SK-N-SH (cell line): ENCODE measurements around the gene TTC7B. TPM values are rescaled to one million over a fixed set of nuclear protein-coding genes. Genes with fewer than 3 reads are reported as not detected.

ENCODE experiments used
- CTCF ChIA-PET: fragments of 300-600, 350-600 bp; formaldehyde crosslinking; extraction: SDS; loops from one replicate; lab custom pipeline; 2021; lab: Yijun Ruan, JAX
- POLR2A ChIA-PET: fragments of 350-600 bp; sonication (Branson Sonifier 250); formaldehyde crosslinking; extraction: SDS; loops from one replicate; lab custom pipeline; 2020; ENCODE audit warnings: antibody characterized with exemption, inconsistent platforms; lab: Yijun Ruan, JAX
- DNase-seq: peaks from one replicate; pipeline ENCODE4 v3.0.0; 2012
- H2AFZ ChIP-seq: fragments of 200-600 bp; sonication (generic); 2 replicates; pipeline ENCODE4 v1.8.1; 2016; ENCODE audit warnings: antibody characterized with exemption, mild to moderate bottlenecking, low read depth
- H3F3A ChIP-seq: fragments of 200-600 bp; sonication (generic); replicated peaks from 2 replicates; pipeline ENCODE3; 2016; ENCODE audit warnings: antibody characterized with exemption, mild to moderate bottlenecking; ENCODE audit not compliant: insufficient read depth
- H3K27ac ChIP-seq, 2 experiments: fragments of 200-500 bp in 1 of 2; fragments of 200-600 bp in 1 of 2; sonication (Bioruptor generic) in 1 of 2; sonication (generic), shearing (Covaris generic) in 1 of 2; 2 replicates each; pipeline versions ENCODE4 v1.5.1 to v1.6.1; 2014 to 2016; ENCODE audit warnings: low read depth in 2 of 2, inconsistent platforms in 1 of 2, low read length in 1 of 2, mild to moderate bottlenecking in 1 of 2, mixed read lengths in 1 of 2
- H3K27me3 ChIP-seq: fragments of 200-600 bp; sonication (generic), shearing (Covaris generic); 2 replicates; pipeline ENCODE4 v1.6.1; 2016; ENCODE audit warnings: mixed run types; ENCODE audit not compliant: insufficient read depth
- H3K36me3 ChIP-seq, 2 experiments: fragments of 200-500 bp in 1 of 2; fragments of 200-600 bp in 1 of 2; sonication (Bioruptor generic) in 1 of 2; sonication (generic) in 1 of 2; replicated peaks in 1 of 2; 2 replicates each; pipeline versions ENCODE3 to v1.5.1; 2014 to 2016; ENCODE audit warnings: low read length in 1 of 2, mild to moderate bottlenecking in 1 of 2; ENCODE audit not compliant: insufficient read depth in 2 of 2, control insufficient read depth in 1 of 2
- H3K4me1 ChIP-seq, 2 experiments: fragments of 200-500 bp in 1 of 2; fragments of 200-600 bp in 1 of 2; sonication (Bioruptor generic) in 1 of 2; sonication (generic), shearing (Covaris generic) in 1 of 2; 2 replicates each; pipeline versions ENCODE4 v1.5.1 to v1.6.1; 2014 to 2016; ENCODE audit warnings: low read depth in 1 of 2, low read length in 1 of 2, mixed run types in 1 of 2; ENCODE audit not compliant: insufficient read depth in 2 of 2, control insufficient read depth in 1 of 2
- H3K4me2 ChIP-seq: fragments of 200-600 bp; sonication (generic), shearing (Covaris generic); 2 replicates; pipeline ENCODE4 v1.6.1; 2017; ENCODE audit warnings: mixed run types
- H3K4me3 ChIP-seq, 2 experiments: fragments of 200-500 bp in 1 of 2; fragments of 200-600 bp in 1 of 2; sonication (Bioruptor generic) in 1 of 2; sonication (generic), shearing (Covaris generic) in 1 of 2; 2 replicates each; pipeline versions ENCODE4 v1.5.1 to v1.8.1; 2014 to 2016; ENCODE audit warnings: low read depth in 2 of 2, inconsistent platforms in 1 of 2, low read length in 1 of 2, mild to moderate bottlenecking in 1 of 2, mixed read lengths in 1 of 2, moderate library complexity in 1 of 2
- H3K79me2 ChIP-seq: fragments of 200-600 bp; sonication (generic); 2 replicates; pipeline ENCODE4 v1.8.1; 2017; ENCODE audit warnings: mild to moderate bottlenecking; ENCODE audit not compliant: insufficient read depth
- H3K9ac ChIP-seq: fragments of 200-600 bp; sonication (generic); 2 replicates; pipeline ENCODE4 v1.6.1; 2017; ENCODE audit warnings: mixed run types
- H3K9me2 ChIP-seq: fragments of 200-600 bp; sonication (generic); 2 replicates; pipeline ENCODE4 v1.6.1; 2017; ENCODE audit warnings: mixed run types
- H3K9me3 ChIP-seq: fragments of 200-600 bp; sonication (generic); 2 replicates; pipeline ENCODE4 v1.6.1; 2017; ENCODE audit warnings: mixed run types, mild to moderate bottlenecking, moderate library complexity
- H4K20me1 ChIP-seq: fragments of 200-600 bp; sonication (generic); 2 replicates; pipeline ENCODE4 v1.6.1; 2017; ENCODE audit warnings: mild to moderate bottlenecking, mixed run types; ENCODE audit not compliant: insufficient read depth
- CHD2 ChIP-seq: fragments of 150-350 bp; IDR thresholded peaks from 2 replicates; pipeline ENCODE4 v1.6.1; 2018; ENCODE audit warnings: low read length; ENCODE audit not compliant: partially characterized antibody
- CTCF ChIP-seq: fragments of 200-600 bp; sonication (generic); IDR thresholded peaks from 2 replicates; pipeline ENCODE4 v1.6.1; 2017; ENCODE audit warnings: antibody characterized with exemption, mild to moderate bottlenecking, moderate library complexity
- EP300 ChIP-seq, 2 experiments: IDR thresholded peaks; 2 replicates each; pipeline versions ENCODE4 v1.4.0 to v1.6.1; 2012; ENCODE audit warnings: borderline replicate concordance in 1 of 2, low read depth in 1 of 2, low read length in 1 of 2
- FOSL2 ChIP-seq: IDR thresholded peaks from 2 replicates; pipeline ENCODE4 v1.4.0; 2012; ENCODE audit warnings: low read depth, mild to moderate bottlenecking, moderate library complexity, borderline replicate concordance
- MEF2A ChIP-seq: IDR thresholded peaks from 2 replicates; pipeline ENCODE4 v1.4.0; 2012; ENCODE audit warnings: low read depth, borderline replicate concordance
- MXI1 ChIP-seq: IDR thresholded peaks from 2 replicates; pipeline ENCODE4 v1.6.1; 2012; ENCODE audit warnings: mild to moderate bottlenecking, low read depth, low read length, improper control_type of control experiment
- NFIC ChIP-seq: IDR thresholded peaks from 2 replicates; pipeline ENCODE4 v1.4.0; 2012; ENCODE audit warnings: borderline replicate concordance
- NRF1 ChIP-seq: IDR thresholded peaks from 2 replicates; pipeline ENCODE4 v1.6.1; 2012; ENCODE audit warnings: low read depth, mild to moderate bottlenecking, low read length
- POLR2AphosphoS5 ChIP-seq: IDR thresholded peaks from 2 replicates; pipeline ENCODE4 v1.6.1; 2012; ENCODE audit warnings: low read depth, low read length
- RCOR1 ChIP-seq: fragments of 150-350 bp; IDR thresholded peaks from 2 replicates; pipeline ENCODE4 v1.6.1; 2017; ENCODE audit warnings: antibody characterized with exemption, low read length
- REST ChIP-seq: IDR thresholded peaks from 2 replicates; pipeline ENCODE4 v1.6.1; 2012; ENCODE audit warnings: mild to moderate bottlenecking, low read depth, low read length, moderate library complexity
- RFX5 ChIP-seq: IDR thresholded peaks from 2 replicates; pipeline ENCODE4 v1.6.1; 2012; ENCODE audit warnings: mild to moderate bottlenecking, improper control_type of control experiment, low read length
- TAF1 ChIP-seq: IDR thresholded peaks from 2 replicates; pipeline ENCODE4 v1.6.1; 2012; ENCODE audit warnings: low read depth, mild to moderate bottlenecking, low read length, moderate library complexity, borderline replicate concordance
- USF1 ChIP-seq: IDR thresholded peaks from 2 replicates; pipeline ENCODE4 v1.4.0; 2012; ENCODE audit warnings: low read depth, borderline replicate concordance
- USF2 ChIP-seq: fragments of 150-350 bp; IDR thresholded peaks from 2 replicates; pipeline ENCODE4 v1.6.1; 2017; ENCODE audit warnings: antibody characterized with exemption, low read length, low read depth, borderline replicate concordance
- YY1 ChIP-seq: IDR thresholded peaks from 2 replicates; pipeline ENCODE4 v1.4.0; 2012; ENCODE audit warnings: low read depth, mild to moderate bottlenecking
- ZBTB33 ChIP-seq: IDR thresholded peaks from 2 replicates; pipeline ENCODE4 v1.4.0; 2012; ENCODE audit warnings: low read depth, borderline replicate concordance
- WGBS: methylation state at CpG from one replicate; pipeline ENCODE4 v1.1.6; 2017; ENCODE audit warnings: low lambda C conversion rate; 5-methylcytosine and 5-hydroxymethylcytosine counted together
- polyA plus RNA-seq, 3 experiments: library from polyadenylated mRNA; depleted of rRNA; stranded (reverse); fragments of >200 nt; gene quantifications; 2 replicates each; pipeline ENCODE4 v1.2.3, GENCODE V29; 2012

TTC7B gene
- polyA plus RNA-seq, 1 of the 3 experiments (the other 2 are of a cell fraction), result 43.1 TPM

- Histone ChIP-seq H3K9me3 (peaks cover 7% of the 10 kb centered on the region; the same call in 1 of the 2 replicates), H3K27ac (no peak overlapping the region), H3K4me1 (no peaks in the 10 kb centered on the region), H3K27me3 (no peaks in the 10 kb centered on the region), H3K9ac (no peak overlapping the region), H3K4me3 (no peak overlapping the region), H3F3A (no peaks in the 10 kb centered on the region), H3K9me2 (no peaks in the 10 kb centered on the region), H3K4me2 (no peak overlapping the region), H2AFZ (no peak overlapping the region), H3K36me3 (no peaks in the 10 kb centered on the region), H3K79me2 (no peaks in the 10 kb centered on the region), H4K20me1 (no peaks in the 10 kb centered on the region)
- TF ChIP-seq USF2, result no peak
- no peak for TF ChIP-seq EP300 (IDR thresholded peaks at IDR 0.05; ENCODE audit: borderline replicate concordance in 1 of 2, low read depth in 1 of 2, low read length in 1 of 2)
- no peak for TF ChIP-seq TAF1
- no peak for TF ChIP-seq MXI1
- no peak for TF ChIP-seq MEF2A
- TF ChIP-seq CTCF, result no peak
- TF ChIP-seq YY1, result no peak
- no peak for TF ChIP-seq CHD2
- TF ChIP-seq RFX5, result no peak
- TF ChIP-seq ZBTB33, result no peak
- TF ChIP-seq RCOR1, result no peak
- no peak for TF ChIP-seq USF1
- no peak for TF ChIP-seq POLR2AphosphoS5
- TF ChIP-seq FOSL2, result no peak
- TF ChIP-seq REST, result no peak
- no peak for TF ChIP-seq NRF1
- no peak for TF ChIP-seq NFIC
- ChIA-PET POLR2A (no interaction called here), CTCF (interaction anchor here (1.6 kb wide), 1 partner anchor 76 kb away, joined by 3 read pairs; no protein-coding TSS in a partner anchor)
- WGBS, result 28% methylated on average over 3 of the region's 3 CpGs
- no peak for DNase-seq
These were observed 340.9 kb downstream of the TTC7B start for GRCh38 chr14:90475298-90475697.
